Neural crest cell (in vitro differentiated cells): Measurements from ENCODE around the gene ENTREP1. TPM values are rescaled to one million over a fixed set of nuclear protein-coding genes. Genes with fewer than 3 reads are reported as not detected.

ENCODE experiments used
- DNase-seq: peaks from one replicate; pipeline ENCODE4 v3.0.0; 2021; ENCODE audit warnings: low read depth, mixed read lengths, low spot score
- H3K27ac Mint-ChIP-seq: one replicate; pipeline ENCODE4 v1.8.0; 2021; ENCODE audit warnings: mild to moderate bottlenecking, mixed read lengths; ENCODE audit not compliant: unreplicated experiment
- H3K27me3 Mint-ChIP-seq: 2 replicates; pipeline ENCODE4 v1.8.0; 2021; ENCODE audit warnings: low read depth, mild to moderate bottlenecking, mixed read lengths
- H3K36me3 Mint-ChIP-seq: 2 replicates; pipeline ENCODE4 v1.8.0; 2021; ENCODE audit warnings: low read depth, mild to moderate bottlenecking, mixed read lengths
- H3K4me1 Mint-ChIP-seq: 2 replicates; pipeline ENCODE4 v1.8.0; 2021; ENCODE audit warnings: mixed read lengths
- H3K4me3 Mint-ChIP-seq: one replicate; pipeline ENCODE4 v1.8.0; 2021; ENCODE audit warnings: mild to moderate bottlenecking, mixed read lengths
- H3K9me3 Mint-ChIP-seq: 2 replicates; pipeline ENCODE4 v1.8.0; 2021; ENCODE audit warnings: mixed read lengths
- CTCF ChIP-seq: fragments of 200-600 bp; sonication (generic); conservative IDR thresholded peaks from 2 replicates; pipeline ENCODE4 v1.5.0; 2021; ENCODE audit warnings: antibody characterized with exemption, mild to moderate bottlenecking
- total RNA-seq: library from RNA; stranded (reverse); gene quantifications from 2 replicates; pipeline ENCODE4 v1.2.1, GENCODE V29; 2021

ENTREP1 gene
- total RNA-seq, 1 donor from 2014 or later: 0.44 TPM

DNA sequence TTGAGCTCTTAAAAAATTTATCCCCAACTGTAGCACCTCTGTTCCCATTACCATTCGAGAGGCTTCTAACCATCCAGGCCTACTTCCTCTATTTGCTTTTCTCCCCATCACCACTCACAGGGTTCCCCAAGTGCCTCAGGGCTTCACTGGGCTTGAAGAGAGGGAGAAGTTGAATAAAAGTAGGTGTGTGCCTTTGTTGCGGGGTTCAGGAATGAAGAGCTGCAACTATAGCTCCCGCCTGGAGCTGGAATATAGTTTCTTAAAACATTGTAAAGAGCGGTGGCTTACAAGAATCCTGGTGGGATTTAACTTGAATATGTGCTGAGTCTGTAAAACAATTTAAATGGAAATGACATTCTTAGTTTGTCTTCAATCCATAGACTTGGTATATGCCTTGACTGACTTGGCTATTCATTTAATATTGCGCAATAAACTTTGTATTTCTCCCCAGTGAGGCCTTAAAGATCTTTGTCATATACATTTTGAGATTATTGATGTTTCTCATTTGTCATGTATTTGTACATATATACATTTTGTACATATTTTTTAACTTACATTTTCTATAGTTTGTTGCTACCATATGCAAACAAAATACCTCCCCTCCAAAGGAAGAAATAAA lies 7.2 kb downstream of the ENTREP1 start:
- Mint-ChIP-seq H3K9me3 (no peaks in the 10 kb centered on the region), H3K27ac (no peak overlapping the region), H3K27me3 (peaks cover 42% of the 10 kb centered on the region), H3K36me3 (no peaks in the 10 kb centered on the region), H3K4me3 (no peak overlapping the region), H3K4me1 (no peaks in the 10 kb centered on the region)
- TF ChIP-seq CTCF: no peak
- no peak for DNase-seq

- no peak overlapping the region for H3K27ac Mint-ChIP-seq
- peaks cover 27% of the 10 kb centered on the region for H3K27me3 Mint-ChIP-seq
- no peaks in the 10 kb centered on the region for H3K9me3 Mint-ChIP-seq
- no peaks in the 10 kb centered on the region for H3K36me3 Mint-ChIP-seq
- no peak overlapping the region for H3K4me3 Mint-ChIP-seq
- H3K4me1 Mint-ChIP-seq: no peaks in the 10 kb centered on the region
- TF ChIP-seq CTCF: no peak
- DNase-seq: no peak
These were observed 8.7 kb downstream of the ENTREP1 start for GRCh38 chr9:69333716-69334115.

GRCh38 chr9:69334317-69334716 lies 9.3 kb downstream of the ENTREP1 start:
- Mint-ChIP-seq H3K4me1 (no peaks in the 10 kb centered on the region), H3K27me3 (peaks cover 21% of the 10 kb centered on the region), H3K27ac (no peak overlapping the region), H3K4me3 (no peak overlapping the region), H3K36me3 (no peaks in the 10 kb centered on the region), H3K9me3 (no peaks in the 10 kb centered on the region)
- DNase-seq: no peak
- no peak for TF ChIP-seq CTCF

GRCh38 chr9:69339620-69340019 lies 14.6 kb downstream of the ENTREP1 start:
- Mint-ChIP-seq H3K4me1 (peaks cover 21% of the 10 kb centered on the region), H3K36me3 (no peaks in the 10 kb centered on the region), H3K9me3 (no peaks in the 10 kb centered on the region), H3K4me3 (no peak overlapping the region), H3K27ac (peak overlapping the region; percentile 85), H3K27me3 (no peaks in the 10 kb centered on the region)
- no peak for DNase-seq
- no peak for TF ChIP-seq CTCF

- peaks cover 24% of the 10 kb centered on the region for H3K4me1 Mint-ChIP-seq
- no peak overlapping the region for H3K4me3 Mint-ChIP-seq
- H3K27me3 Mint-ChIP-seq: no peaks in the 10 kb centered on the region
- H3K9me3 Mint-ChIP-seq: no peaks in the 10 kb centered on the region
- no peaks in the 10 kb centered on the region for H3K36me3 Mint-ChIP-seq
- H3K27ac Mint-ChIP-seq: no peak overlapping the region
- no peak for DNase-seq
- TF ChIP-seq CTCF: no peak
These were observed 15.6 kb downstream of the ENTREP1 start for GRCh38 chr9:69340631-69341030.
